HEK293 (cell line): ENCODE results near the gene SRSF4.

Experiments used
- HOXA7 ChIP-seq: sonication (generic); formaldehyde crosslinking; IDR thresholded peaks from 2 replicates; pipeline ENCODE4 v1.8.1; 2022; ENCODE audit warnings: missing genetic modification reagents, borderline replicate concordance
- KLF16 ChIP-seq: fragments of 450-650 bp; formaldehyde crosslinking; IDR thresholded peaks from 2 replicates; pipeline ENCODE4 v1.5.1; 2017; ENCODE audit warnings: missing biosample characterization, missing genetic modification characterization
- SP3 ChIP-seq: fragments of 450-650 bp; formaldehyde crosslinking; IDR thresholded peaks from 2 replicates; pipeline ENCODE4 v1.5.1; 2016; ENCODE audit warnings: missing biosample characterization, missing genetic modification characterization
- ZNF10 ChIP-seq: fragments of 450-650 bp; formaldehyde crosslinking; IDR thresholded peaks from 2 replicates; pipeline ENCODE4 v1.5.1; 2017; ENCODE audit warnings: missing biosample characterization, missing genetic modification characterization
- ZNF350 ChIP-seq: fragments of 450-650 bp; formaldehyde crosslinking; IDR thresholded peaks from 2 replicates; pipeline ENCODE4 v1.5.0; 2017; ENCODE audit warnings: missing biosample characterization, mild to moderate bottlenecking, missing genetic modification characterization
- ZNF394 ChIP-seq: fragments of 450-650 bp; formaldehyde crosslinking; IDR thresholded peaks from 2 replicates; pipeline ENCODE4 v1.5.1; 2016; ENCODE audit warnings: missing biosample characterization, missing genetic modification characterization, mild to moderate bottlenecking, moderate library complexity, borderline replicate concordance
- ZNF707 ChIP-seq: fragments of 450-650 bp; formaldehyde crosslinking; IDR thresholded peaks from 2 replicates; pipeline ENCODE4 v1.5.1; 2016; ENCODE audit warnings: missing biosample characterization, missing genetic modification characterization
- TF ChIP-seq, protein P1 (sequence below): fragments of 450-650 bp; formaldehyde crosslinking; IDR thresholded peaks from 2 replicates; pipeline ENCODE4 v1.5.1; 2016; ENCODE audit warnings: missing biosample characterization, missing genetic modification characterization
- TF ChIP-seq, protein P2 (sequence below): fragments of 450-650 bp; formaldehyde crosslinking; conservative IDR thresholded peaks from 2 replicates; pipeline ENCODE4 v1.5.1; 2016; ENCODE audit warnings: low read depth, missing biosample characterization, missing genetic modification characterization
- TF ChIP-seq, protein P3 (sequence below): fragments of 450-650 bp; formaldehyde crosslinking; IDR thresholded peaks from 2 replicates; pipeline ENCODE4 v1.5.1; 2016; ENCODE audit warnings: missing biosample characterization, missing genetic modification characterization, low read depth
- TF ChIP-seq, protein P4 (sequence below): fragments of 450-650 bp; formaldehyde crosslinking; IDR thresholded peaks from 2 replicates; pipeline ENCODE4 v1.5.1; 2016; ENCODE audit warnings: missing biosample characterization, missing genetic modification characterization
- TF ChIP-seq, protein P5 (sequence below): IDR thresholded peaks from 2 replicates; pipeline ENCODE4 v1.6.1; 2011; ENCODE audit warnings: mild to moderate bottlenecking, low read depth, low read length, borderline replicate concordance
- TF ChIP-seq, protein P6 (sequence below): sonication (generic); formaldehyde crosslinking; IDR thresholded peaks from 2 replicates; pipeline ENCODE4 v1.8.1; 2022; ENCODE audit warnings: mild to moderate bottlenecking, moderate library complexity, missing genetic modification reagents

DNA sequence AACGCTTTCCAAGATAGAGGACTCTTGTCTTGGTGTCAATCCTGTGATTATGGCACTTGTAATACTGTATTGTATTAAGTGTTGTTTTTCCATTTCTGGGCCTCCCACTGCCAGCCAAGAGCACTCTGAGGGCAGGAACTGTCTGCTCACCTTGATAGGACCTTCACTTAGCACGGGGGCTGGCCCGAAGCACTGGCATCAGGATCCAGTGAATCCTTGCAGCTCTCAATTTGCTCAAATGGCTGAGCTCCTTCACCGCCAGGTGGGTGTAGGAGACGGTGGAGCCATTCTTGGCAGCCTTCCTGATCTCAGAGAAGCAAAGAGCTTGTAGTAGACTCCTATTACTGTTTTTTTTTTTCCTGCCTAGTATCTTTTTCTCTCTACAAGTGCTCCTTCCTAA, 31.4 kb upstream of the SRSF4 start:
- TF ChIP-seq, protein P1, sequence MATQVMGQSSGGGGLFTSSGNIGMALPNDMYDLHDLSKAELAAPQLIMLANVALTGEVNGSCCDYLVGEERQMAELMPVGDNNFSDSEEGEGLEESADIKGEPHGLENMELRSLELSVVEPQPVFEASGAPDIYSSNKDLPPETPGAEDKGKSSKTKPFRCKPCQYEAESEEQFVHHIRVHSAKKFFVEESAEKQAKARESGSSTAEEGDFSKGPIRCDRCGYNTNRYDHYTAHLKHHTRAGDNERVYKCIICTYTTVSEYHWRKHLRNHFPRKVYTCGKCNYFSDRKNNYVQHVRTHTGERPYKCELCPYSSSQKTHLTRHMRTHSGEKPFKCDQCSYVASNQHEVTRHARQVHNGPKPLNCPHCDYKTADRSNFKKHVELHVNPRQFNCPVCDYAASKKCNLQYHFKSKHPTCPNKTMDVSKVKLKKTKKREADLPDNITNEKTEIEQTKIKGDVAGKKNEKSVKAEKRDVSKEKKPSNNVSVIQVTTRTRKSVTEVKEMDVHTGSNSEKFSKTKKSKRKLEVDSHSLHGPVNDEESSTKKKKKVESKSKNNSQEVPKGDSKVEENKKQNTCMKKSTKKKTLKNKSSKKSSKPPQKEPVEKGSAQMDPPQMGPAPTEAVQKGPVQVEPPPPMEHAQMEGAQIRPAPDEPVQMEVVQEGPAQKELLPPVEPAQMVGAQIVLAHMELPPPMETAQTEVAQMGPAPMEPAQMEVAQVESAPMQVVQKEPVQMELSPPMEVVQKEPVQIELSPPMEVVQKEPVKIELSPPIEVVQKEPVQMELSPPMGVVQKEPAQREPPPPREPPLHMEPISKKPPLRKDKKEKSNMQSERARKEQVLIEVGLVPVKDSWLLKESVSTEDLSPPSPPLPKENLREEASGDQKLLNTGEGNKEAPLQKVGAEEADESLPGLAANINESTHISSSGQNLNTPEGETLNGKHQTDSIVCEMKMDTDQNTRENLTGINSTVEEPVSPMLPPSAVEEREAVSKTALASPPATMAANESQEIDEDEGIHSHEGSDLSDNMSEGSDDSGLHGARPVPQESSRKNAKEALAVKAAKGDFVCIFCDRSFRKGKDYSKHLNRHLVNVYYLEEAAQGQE (tag by site-specific recombination): no peak
- TF ChIP-seq, protein P2, sequence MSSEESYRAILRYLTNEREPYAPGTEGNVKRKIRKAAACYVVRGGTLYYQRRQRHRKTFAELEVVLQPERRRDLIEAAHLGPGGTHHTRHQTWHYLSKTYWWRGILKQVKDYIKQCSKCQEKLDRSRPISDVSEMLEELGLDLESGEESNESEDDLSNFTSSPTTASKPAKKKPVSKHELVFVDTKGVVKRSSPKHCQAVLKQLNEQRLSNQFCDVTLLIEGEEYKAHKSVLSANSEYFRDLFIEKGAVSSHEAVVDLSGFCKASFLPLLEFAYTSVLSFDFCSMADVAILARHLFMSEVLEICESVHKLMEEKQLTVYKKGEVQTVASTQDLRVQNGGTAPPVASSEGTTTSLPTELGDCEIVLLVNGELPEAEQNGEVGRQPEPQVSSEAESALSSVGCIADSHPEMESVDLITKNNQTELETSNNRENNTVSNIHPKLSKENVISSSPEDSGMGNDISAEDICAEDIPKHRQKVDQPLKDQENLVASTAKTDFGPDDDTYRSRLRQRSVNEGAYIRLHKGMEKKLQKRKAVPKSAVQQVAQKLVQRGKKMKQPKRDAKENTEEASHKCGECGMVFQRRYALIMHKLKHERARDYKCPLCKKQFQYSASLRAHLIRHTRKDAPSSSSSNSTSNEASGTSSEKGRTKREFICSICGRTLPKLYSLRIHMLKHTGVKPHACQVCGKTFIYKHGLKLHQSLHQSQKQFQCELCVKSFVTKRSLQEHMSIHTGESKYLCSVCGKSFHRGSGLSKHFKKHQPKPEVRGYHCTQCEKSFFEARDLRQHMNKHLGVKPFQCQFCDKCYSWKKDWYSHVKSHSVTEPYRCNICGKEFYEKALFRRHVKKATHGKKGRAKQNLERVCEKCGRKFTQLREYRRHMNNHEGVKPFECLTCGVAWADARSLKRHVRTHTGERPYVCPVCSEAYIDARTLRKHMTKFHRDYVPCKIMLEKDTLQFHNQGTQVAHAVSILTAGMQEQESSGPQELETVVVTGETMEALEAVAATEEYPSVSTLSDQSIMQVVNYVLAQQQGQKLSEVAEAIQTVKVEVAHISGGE (tag by site-specific recombination): no peak
- TF ChIP-seq ZNF707 (tag by site-specific recombination): no peak
- TF ChIP-seq, protein P3, sequence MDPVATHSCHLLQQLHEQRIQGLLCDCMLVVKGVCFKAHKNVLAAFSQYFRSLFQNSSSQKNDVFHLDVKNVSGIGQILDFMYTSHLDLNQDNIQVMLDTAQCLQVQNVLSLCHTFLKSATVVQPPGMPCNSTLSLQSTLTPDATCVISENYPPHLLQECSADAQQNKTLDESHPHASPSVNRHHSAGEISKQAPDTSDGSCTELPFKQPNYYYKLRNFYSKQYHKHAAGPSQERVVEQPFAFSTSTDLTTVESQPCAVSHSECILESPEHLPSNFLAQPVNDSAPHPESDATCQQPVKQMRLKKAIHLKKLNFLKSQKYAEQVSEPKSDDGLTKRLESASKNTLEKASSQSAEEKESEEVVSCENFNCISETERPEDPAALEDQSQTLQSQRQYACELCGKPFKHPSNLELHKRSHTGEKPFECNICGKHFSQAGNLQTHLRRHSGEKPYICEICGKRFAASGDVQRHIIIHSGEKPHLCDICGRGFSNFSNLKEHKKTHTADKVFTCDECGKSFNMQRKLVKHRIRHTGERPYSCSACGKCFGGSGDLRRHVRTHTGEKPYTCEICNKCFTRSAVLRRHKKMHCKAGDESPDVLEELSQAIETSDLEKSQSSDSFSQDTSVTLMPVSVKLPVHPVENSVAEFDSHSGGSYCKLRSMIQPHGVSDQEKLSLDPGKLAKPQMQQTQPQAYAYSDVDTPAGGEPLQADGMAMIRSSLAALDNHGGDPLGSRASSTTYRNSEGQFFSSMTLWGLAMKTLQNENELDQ (tag by site-specific recombination): no peak
- TF ChIP-seq, protein P4, sequence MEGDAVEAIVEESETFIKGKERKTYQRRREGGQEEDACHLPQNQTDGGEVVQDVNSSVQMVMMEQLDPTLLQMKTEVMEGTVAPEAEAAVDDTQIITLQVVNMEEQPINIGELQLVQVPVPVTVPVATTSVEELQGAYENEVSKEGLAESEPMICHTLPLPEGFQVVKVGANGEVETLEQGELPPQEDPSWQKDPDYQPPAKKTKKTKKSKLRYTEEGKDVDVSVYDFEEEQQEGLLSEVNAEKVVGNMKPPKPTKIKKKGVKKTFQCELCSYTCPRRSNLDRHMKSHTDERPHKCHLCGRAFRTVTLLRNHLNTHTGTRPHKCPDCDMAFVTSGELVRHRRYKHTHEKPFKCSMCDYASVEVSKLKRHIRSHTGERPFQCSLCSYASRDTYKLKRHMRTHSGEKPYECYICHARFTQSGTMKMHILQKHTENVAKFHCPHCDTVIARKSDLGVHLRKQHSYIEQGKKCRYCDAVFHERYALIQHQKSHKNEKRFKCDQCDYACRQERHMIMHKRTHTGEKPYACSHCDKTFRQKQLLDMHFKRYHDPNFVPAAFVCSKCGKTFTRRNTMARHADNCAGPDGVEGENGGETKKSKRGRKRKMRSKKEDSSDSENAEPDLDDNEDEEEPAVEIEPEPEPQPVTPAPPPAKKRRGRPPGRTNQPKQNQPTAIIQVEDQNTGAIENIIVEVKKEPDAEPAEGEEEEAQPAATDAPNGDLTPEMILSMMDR (tag by site-specific recombination): no peak
- no peak for TF ChIP-seq KLF16 (tag by site-specific recombination)
- TF ChIP-seq, protein P5, sequence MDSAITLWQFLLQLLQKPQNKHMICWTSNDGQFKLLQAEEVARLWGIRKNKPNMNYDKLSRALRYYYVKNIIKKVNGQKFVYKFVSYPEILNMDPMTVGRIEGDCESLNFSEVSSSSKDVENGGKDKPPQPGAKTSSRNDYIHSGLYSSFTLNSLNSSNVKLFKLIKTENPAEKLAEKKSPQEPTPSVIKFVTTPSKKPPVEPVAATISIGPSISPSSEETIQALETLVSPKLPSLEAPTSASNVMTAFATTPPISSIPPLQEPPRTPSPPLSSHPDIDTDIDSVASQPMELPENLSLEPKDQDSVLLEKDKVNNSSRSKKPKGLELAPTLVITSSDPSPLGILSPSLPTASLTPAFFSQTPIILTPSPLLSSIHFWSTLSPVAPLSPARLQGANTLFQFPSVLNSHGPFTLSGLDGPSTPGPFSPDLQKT: no peak
- TF ChIP-seq, protein P6, sequence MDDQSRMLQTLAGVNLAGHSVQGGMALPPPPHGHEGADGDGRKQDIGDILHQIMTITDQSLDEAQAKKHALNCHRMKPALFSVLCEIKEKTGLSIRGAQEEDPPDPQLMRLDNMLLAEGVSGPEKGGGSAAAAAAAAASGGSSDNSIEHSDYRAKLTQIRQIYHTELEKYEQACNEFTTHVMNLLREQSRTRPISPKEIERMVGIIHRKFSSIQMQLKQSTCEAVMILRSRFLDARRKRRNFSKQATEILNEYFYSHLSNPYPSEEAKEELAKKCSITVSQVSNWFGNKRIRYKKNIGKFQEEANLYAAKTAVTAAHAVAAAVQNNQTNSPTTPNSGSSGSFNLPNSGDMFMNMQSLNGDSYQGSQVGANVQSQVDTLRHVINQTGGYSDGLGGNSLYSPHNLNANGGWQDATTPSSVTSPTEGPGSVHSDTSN (CRISPR knock-in tag): no peak
- no peak for TF ChIP-seq ZNF394 (tag by site-specific recombination)
- no peak for TF ChIP-seq ZNF350 (tag by site-specific recombination)
- TF ChIP-seq SP3: no peak
- no peak for TF ChIP-seq ZNF10
- no peak for TF ChIP-seq HOXA7 (CRISPR knock-in tag)
